WTC11 (cell line): ENCODE results near the gene ZBTB6. TPM values are rescaled to one million over a fixed set of nuclear protein-coding genes. Genes with fewer than 3 reads are reported as not detected.

Experiments used
- CBFB ChIP-seq: sonication (generic); formaldehyde crosslinking; IDR thresholded peaks from 2 replicates; pipeline ENCODE4 v1.8.1; 2022; ENCODE audit warnings: mild to moderate bottlenecking, low read depth, missing genetic modification reagents
- CTCF ChIP-seq: fragments of 200-600 bp; IDR thresholded peaks from 2 replicates; pipeline ENCODE4 v1.8.0; 2022; ENCODE audit warnings: antibody characterized with exemption
- E2F4 ChIP-seq: sonication (generic); formaldehyde crosslinking; IDR thresholded peaks from 2 replicates; pipeline ENCODE4 v1.8.1; 2022; ENCODE audit warnings: low read depth, mild to moderate bottlenecking, moderate library complexity, missing genetic modification reagents, borderline replicate concordance
- EMX1 ChIP-seq: fragments of 250-450 bp; sonication (Bioruptor Pico); IDR thresholded peaks from 2 replicates; pipeline ENCODE4 v1.8.0; 2021; ENCODE audit warnings: mild to moderate bottlenecking
- FOXK1 ChIP-seq: sonication (generic); formaldehyde crosslinking; IDR thresholded peaks from 2 replicates; pipeline ENCODE4 v1.8.0; 2022; ENCODE audit warnings: mild to moderate bottlenecking, moderate library complexity, missing genetic modification reagents
- FOXP1 ChIP-seq: sonication (generic); formaldehyde crosslinking; IDR thresholded peaks from 2 replicates; pipeline ENCODE4 v1.8.0; 2022; ENCODE audit warnings: missing genetic modification reagents, mild to moderate bottlenecking, moderate library complexity, borderline replicate concordance
- GABPB1 ChIP-seq: sonication (generic); formaldehyde crosslinking; IDR thresholded peaks from 2 replicates; pipeline ENCODE4 v1.8.1; 2023; ENCODE audit warnings: mild to moderate bottlenecking, missing genetic modification reagents
- IRF1 ChIP-seq: sonication (generic); formaldehyde crosslinking; IDR thresholded peaks from 2 replicates; pipeline ENCODE4 v1.8.0; 2023; ENCODE audit warnings: missing genetic modification reagents
- IRF2 ChIP-seq: sonication (generic); formaldehyde crosslinking; IDR thresholded peaks from 2 replicates; pipeline ENCODE4 v1.8.0; 2022; ENCODE audit warnings: low read depth, missing genetic modification reagents, borderline replicate concordance
- JUN ChIP-seq: sonication (generic); formaldehyde crosslinking; IDR thresholded peaks from 2 replicates; pipeline ENCODE4 v1.8.0; 2023; ENCODE audit warnings: mild to moderate bottlenecking, missing genetic modification reagents
- MYBL2 ChIP-seq: sonication (generic); formaldehyde crosslinking; IDR thresholded peaks from 2 replicates; pipeline ENCODE4 v1.8.1; 2023; ENCODE audit warnings: mild to moderate bottlenecking, moderate library complexity, missing genetic modification reagents
- NFE2L1 ChIP-seq: sonication (generic); formaldehyde crosslinking; IDR thresholded peaks from 2 replicates; pipeline ENCODE4 v1.8.1; 2023; ENCODE audit warnings: missing genetic modification reagents
- PREB ChIP-seq: sonication (generic); formaldehyde crosslinking; IDR thresholded peaks from 2 replicates; pipeline ENCODE4 v1.8.1; 2022; ENCODE audit warnings: mild to moderate bottlenecking, missing genetic modification reagents, moderate library complexity, borderline replicate concordance
- RORB ChIP-seq: fragments of 250-450 bp; sonication (Bioruptor Pico); IDR thresholded peaks from 2 replicates; pipeline ENCODE4 v1.9.0; 2021; ENCODE audit warnings: mild to moderate bottlenecking
- TP53 ChIP-seq: sonication (generic); formaldehyde crosslinking; IDR thresholded peaks from 2 replicates; pipeline ENCODE4 v1.8.1; 2023; ENCODE audit warnings: mild to moderate bottlenecking, missing genetic modification reagents
- USF1 ChIP-seq: sonication (generic); formaldehyde crosslinking; IDR thresholded peaks from 2 replicates; pipeline ENCODE4 v1.8.0; 2022; ENCODE audit warnings: mild to moderate bottlenecking, missing genetic modification reagents
- ZNF121 ChIP-seq: sonication (generic); formaldehyde crosslinking; IDR thresholded peaks from 2 replicates; pipeline ENCODE4 v1.8.0; 2023; ENCODE audit warnings: missing genetic modification reagents
- ZNF263 ChIP-seq: sonication (generic); formaldehyde crosslinking; IDR thresholded peaks from 2 replicates; pipeline ENCODE4 v1.8.1; 2022; ENCODE audit warnings: low read depth, mild to moderate bottlenecking, moderate library complexity, missing genetic modification reagents
- ZNF317 ChIP-seq: sonication (generic); formaldehyde crosslinking; IDR thresholded peaks from 2 replicates; pipeline ENCODE4 v1.8.1; 2023; ENCODE audit warnings: low read depth, mild to moderate bottlenecking, moderate library complexity, missing genetic modification reagents, borderline replicate concordance
- ZNF416 ChIP-seq: fragments of 250-450 bp; sonication (Bioruptor Pico); IDR thresholded peaks from 2 replicates; pipeline ENCODE4 v1.9.0; 2021; ENCODE audit warnings: mild to moderate bottlenecking, inconsistent platforms
- ZNF423 ChIP-seq: fragments of 250-450 bp; sonication (Bioruptor Pico); IDR thresholded peaks from 2 replicates; pipeline ENCODE4 v2.1.2; 2022; ENCODE audit warnings: mild to moderate bottlenecking, moderate library complexity
- ZNF671 ChIP-seq: fragments of 250-450 bp; sonication (Bioruptor Pico); IDR thresholded peaks from 2 replicates; pipeline ENCODE4 v1.8.0; 2021; ENCODE audit warnings: mild to moderate bottlenecking
- total RNA-seq: library from RNA; stranded (reverse); gene quantifications from 3 replicates; pipeline ENCODE4 v1.2.3, GENCODE V29; 2021
- TF ChIP-seq, protein P1 (sequence below): fragments of 250-450 bp; sonication (Bioruptor Pico); IDR thresholded peaks from 2 replicates; pipeline ENCODE4 v1.9.0; 2021; ENCODE audit warnings: mild to moderate bottlenecking, borderline replicate concordance
- TF ChIP-seq, protein P2 (sequence below): sonication (generic); formaldehyde crosslinking; IDR thresholded peaks from 2 replicates; pipeline ENCODE4 v1.8.1; 2023; ENCODE audit warnings: mild to moderate bottlenecking, missing genetic modification reagents, moderate library complexity
- TF ChIP-seq, protein P3 (sequence below): sonication (generic); formaldehyde crosslinking; IDR thresholded peaks from 2 replicates; pipeline ENCODE4 v1.8.1; 2023; ENCODE audit warnings: mild to moderate bottlenecking, missing genetic modification reagents

The ZBTB6 gene
- total RNA-seq, 1 experiment from 2014 or later, result 9.0 TPM

- TF ChIP-seq, protein P1, sequence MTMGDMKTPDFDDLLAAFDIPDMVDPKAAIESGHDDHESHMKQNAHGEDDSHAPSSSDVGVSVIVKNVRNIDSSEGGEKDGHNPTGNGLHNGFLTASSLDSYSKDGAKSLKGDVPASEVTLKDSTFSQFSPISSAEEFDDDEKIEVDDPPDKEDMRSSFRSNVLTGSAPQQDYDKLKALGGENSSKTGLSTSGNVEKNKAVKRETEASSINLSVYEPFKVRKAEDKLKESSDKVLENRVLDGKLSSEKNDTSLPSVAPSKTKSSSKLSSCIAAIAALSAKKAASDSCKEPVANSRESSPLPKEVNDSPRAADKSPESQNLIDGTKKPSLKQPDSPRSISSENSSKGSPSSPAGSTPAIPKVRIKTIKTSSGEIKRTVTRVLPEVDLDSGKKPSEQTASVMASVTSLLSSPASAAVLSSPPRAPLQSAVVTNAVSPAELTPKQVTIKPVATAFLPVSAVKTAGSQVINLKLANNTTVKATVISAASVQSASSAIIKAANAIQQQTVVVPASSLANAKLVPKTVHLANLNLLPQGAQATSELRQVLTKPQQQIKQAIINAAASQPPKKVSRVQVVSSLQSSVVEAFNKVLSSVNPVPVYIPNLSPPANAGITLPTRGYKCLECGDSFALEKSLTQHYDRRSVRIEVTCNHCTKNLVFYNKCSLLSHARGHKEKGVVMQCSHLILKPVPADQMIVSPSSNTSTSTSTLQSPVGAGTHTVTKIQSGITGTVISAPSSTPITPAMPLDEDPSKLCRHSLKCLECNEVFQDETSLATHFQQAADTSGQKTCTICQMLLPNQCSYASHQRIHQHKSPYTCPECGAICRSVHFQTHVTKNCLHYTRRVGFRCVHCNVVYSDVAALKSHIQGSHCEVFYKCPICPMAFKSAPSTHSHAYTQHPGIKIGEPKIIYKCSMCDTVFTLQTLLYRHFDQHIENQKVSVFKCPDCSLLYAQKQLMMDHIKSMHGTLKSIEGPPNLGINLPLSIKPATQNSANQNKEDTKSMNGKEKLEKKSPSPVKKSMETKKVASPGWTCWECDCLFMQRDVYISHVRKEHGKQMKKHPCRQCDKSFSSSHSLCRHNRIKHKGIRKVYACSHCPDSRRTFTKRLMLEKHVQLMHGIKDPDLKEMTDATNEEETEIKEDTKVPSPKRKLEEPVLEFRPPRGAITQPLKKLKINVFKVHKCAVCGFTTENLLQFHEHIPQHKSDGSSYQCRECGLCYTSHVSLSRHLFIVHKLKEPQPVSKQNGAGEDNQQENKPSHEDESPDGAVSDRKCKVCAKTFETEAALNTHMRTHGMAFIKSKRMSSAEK (CRISPR knock-in tag), result peak; percentile 95; the same call in 1 of the 2 replicates
- TF ChIP-seq JUN (no peak), IRF1 (no peak), GABPB1 (no peak), ZNF317 (no peak), CBFB (CRISPR knock-in tag) (no peak), MYBL2 (CRISPR knock-in tag) (peak; percentile 69; the same call in 1 of the 2 replicates), USF1 (CRISPR knock-in tag) (peak; percentile 96), TP53 (no peak), FOXK1 (CRISPR knock-in tag) (no peak), FOXP1 (CRISPR knock-in tag) (no peak; the same call in 1 of the 2 replicates), RORB (CRISPR knock-in tag) (no peak), NFE2L1 (no peak), ZNF416 (no peak), EMX1 (CRISPR knock-in tag) (no peak), PREB (CRISPR knock-in tag) (no peak), CTCF (no peak), ZNF263 (CRISPR knock-in tag) (peak; percentile 89), ZNF121 (CRISPR knock-in tag) (no peak), ZNF423 (CRISPR knock-in tag) (no peak), IRF2 (CRISPR knock-in tag) (no peak), ZNF671 (CRISPR knock-in tag) (0 out of 2 replicates have a peak, but pooled peaks have one; percentile 13), E2F4 (CRISPR knock-in tag) (no peak)
- TF ChIP-seq, protein P2, sequence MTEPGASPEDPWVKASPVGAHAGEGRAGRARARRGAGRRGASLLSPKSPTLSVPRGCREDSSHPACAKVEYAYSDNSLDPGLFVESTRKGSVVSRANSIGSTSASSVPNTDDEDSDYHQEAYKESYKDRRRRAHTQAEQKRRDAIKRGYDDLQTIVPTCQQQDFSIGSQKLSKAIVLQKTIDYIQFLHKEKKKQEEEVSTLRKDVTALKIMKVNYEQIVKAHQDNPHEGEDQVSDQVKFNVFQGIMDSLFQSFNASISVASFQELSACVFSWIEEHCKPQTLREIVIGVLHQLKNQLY (CRISPR knock-in tag), result no peak
- TF ChIP-seq, protein P3, sequence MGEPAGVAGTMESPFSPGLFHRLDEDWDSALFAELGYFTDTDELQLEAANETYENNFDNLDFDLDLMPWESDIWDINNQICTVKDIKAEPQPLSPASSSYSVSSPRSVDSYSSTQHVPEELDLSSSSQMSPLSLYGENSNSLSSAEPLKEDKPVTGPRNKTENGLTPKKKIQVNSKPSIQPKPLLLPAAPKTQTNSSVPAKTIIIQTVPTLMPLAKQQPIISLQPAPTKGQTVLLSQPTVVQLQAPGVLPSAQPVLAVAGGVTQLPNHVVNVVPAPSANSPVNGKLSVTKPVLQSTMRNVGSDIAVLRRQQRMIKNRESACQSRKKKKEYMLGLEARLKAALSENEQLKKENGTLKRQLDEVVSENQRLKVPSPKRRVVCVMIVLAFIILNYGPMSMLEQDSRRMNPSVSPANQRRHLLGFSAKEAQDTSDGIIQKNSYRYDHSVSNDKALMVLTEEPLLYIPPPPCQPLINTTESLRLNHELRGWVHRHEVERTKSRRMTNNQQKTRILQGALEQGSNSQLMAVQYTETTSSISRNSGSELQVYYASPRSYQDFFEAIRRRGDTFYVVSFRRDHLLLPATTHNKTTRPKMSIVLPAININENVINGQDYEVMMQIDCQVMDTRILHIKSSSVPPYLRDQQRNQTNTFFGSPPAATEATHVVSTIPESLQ (CRISPR knock-in tag), result no peak
Measured at GRCh38 chr9:122904823-122905710, 8.1 kb downstream of the ZBTB6 start, which contains the start of gene RC3H2 (continued).
